Fibroblast of peridontal ligament (primary cell): ENCODE data around the gene SLC2A14.
"Not testable (repeated sequence)": the region's sequence is repeated elsewhere in the genome, so short reads cannot be mapped to it uniquely, and the experiment has no call there.

Experiments used
- DNase-seq: peaks from one replicate; pipeline ENCODE4 v3.0.0-alpha.2; 2010; ENCODE audit errors: extremely low read depth

Gene SLC2A14

GRCh38 chr12:7872566-7873319 is at the start of gene SLC2A14:
SLC2A14 (minus strand) TSS chr12:7872915; CDS start chr12:7869880, 3,035 bp downstream.
- no peak for DNase-seq

- DNase-seq = not testable (repeated sequence)
Observed at GRCh38 chr12:7921181-7921580, 48.5 kb upstream of the SLC2A14 start.

GRCh38 chr12:7918268-7918590 is 45.5 kb upstream of the SLC2A14 start:
- not testable (repeated sequence) for DNase-seq

- no peak for DNase-seq
Observed at GRCh38 chr12:7917392-7918267, 44.9 kb upstream of the SLC2A14 start.

GRCh38 chr12:7916936-7917335 is 44.2 kb upstream of the SLC2A14 start:
- no peak for DNase-seq

GRCh38 chr12:7915661-7916403 is 43.1 kb upstream of the SLC2A14 start:
- no peak for DNase-seq

GRCh38 chr12:7910106-7910505 is 37.4 kb upstream of the SLC2A14 start:
- not testable (repeated sequence) for DNase-seq

- no peak for DNase-seq
Observed at GRCh38 chr12:7907009-7907408, 34.3 kb upstream of the SLC2A14 start.

- not testable (repeated sequence) for DNase-seq
Observed at GRCh38 chr12:7906303-7906702, 33.6 kb upstream of the SLC2A14 start.

GRCh38 chr12:7905600-7906125 is 32.9 kb upstream of the SLC2A14 start:
- DNase-seq = not testable (repeated sequence)

GRCh38 chr12:7905071-7905470 is 32.4 kb upstream of the SLC2A14 start:
- DNase-seq = no peak

- DNase-seq = not testable (repeated sequence)
Observed at GRCh38 chr12:7902416-7902815, 29.7 kb upstream of the SLC2A14 start.

GRCh38 chr12:7899755-7900154 is 27.0 kb upstream of the SLC2A14 start:
- DNase-seq = peak; percentile 40

- DNase-seq = not testable (repeated sequence)
Observed at GRCh38 chr12:7896726-7897125, 24.0 kb upstream of the SLC2A14 start.

GRCh38 chr12:7892186-7892980 is 19.7 kb upstream of the SLC2A14 start:
- DNase-seq = no peak

- DNase-seq = no peak
Observed at GRCh38 chr12:7884689-7885088, 12.0 kb upstream of the SLC2A14 start.

GRCh38 chr12:7881736-7882120 is 9.0 kb upstream of the SLC2A14 start:
- not testable (repeated sequence) for DNase-seq

GRCh38 chr12:7880952-7881735 is 8.4 kb upstream of the SLC2A14 start:
- not testable (repeated sequence) for DNase-seq

GRCh38 chr12:7879246-7879645 is 6.5 kb upstream of the SLC2A14 start:
- no peak for DNase-seq

- DNase-seq = no peak
Observed at GRCh38 chr12:7877420-7877819, 4.7 kb upstream of the SLC2A14 start.
